GM18508 (cell line): ENCODE measurements around the gene PPM1M.
"Not testable (repeated sequence)": the region's sequence is repeated elsewhere in the genome, so short reads cannot be mapped to it uniquely, and the experiment has no call there.

Source experiments
- ATAC-seq: cut with Tn5 transposase; IDR thresholded peaks from one replicate; pipeline ENCODE4 v1.9.1; 2021; ENCODE audit warnings: moderate number of reproducible peaks; ENCODE audit not compliant: insufficient read depth, unreplicated experiment

PPM1M gene

DNA sequence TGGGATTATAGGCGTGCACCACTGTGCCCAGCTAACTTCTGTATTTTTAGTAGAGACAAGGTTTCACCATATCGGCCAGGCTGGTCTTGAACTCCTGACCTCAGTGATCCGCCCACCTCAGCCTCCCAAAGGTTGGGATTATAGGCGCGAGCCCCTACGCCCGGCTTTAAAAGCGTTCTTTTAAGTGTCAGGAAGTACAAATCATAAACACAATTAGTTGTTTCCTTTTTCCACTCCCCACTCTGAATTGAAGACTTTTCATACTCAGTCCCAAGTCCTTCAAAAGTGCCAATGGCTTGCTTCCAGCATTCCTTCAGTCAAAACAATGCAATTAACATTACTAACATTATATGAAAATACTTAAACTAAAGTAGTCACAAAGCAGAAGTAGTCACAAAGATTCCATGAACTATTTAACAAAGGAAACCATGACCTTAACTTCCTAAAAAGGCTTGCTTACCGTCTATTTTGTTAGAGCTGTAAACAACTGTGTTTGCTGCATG lies 24.7 kb downstream of the PPM1M start:
- ATAC-seq: no peak

DNA sequence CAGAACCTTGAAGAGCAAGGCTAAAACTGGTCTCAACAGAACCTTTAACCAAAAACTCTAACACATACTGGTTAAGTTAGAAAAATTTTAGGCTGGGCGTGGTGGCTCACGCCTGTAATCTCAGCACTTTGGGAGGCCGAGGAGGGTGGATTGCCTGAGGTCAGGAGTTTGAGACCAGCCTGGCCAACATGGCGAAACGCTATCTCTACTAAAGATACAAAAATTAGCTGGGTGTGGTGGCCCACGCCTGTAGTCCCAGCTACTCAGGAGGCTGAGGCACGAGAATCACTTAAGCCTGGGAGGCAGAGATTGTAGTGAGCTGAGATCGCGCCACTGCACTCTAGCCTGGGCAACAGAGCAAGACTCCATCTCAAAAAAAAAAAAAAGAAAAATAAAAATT lies 26.6 kb downstream of the PPM1M start:
- ATAC-seq: not testable (repeated sequence)

DNA sequence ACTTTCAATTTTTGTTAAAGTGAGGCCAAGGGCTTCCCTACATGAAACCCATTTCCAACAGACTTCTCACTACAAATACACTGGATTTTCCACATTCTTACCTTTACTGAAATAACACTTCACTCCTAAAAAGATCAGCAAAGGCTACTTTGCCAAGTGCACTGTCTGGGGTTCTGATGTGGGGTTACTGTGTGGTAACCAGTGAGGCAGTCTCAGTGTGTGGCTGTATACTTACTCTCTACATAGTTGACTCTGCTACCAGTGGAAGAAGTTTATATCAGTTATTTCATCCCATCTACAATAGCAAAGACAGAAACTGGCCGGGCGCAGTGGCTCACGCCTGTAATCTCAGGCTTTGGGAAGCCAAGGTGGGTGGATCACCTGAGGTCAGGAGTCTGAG lies 27.3 kb downstream of the PPM1M start:
- no peak for ATAC-seq

DNA sequence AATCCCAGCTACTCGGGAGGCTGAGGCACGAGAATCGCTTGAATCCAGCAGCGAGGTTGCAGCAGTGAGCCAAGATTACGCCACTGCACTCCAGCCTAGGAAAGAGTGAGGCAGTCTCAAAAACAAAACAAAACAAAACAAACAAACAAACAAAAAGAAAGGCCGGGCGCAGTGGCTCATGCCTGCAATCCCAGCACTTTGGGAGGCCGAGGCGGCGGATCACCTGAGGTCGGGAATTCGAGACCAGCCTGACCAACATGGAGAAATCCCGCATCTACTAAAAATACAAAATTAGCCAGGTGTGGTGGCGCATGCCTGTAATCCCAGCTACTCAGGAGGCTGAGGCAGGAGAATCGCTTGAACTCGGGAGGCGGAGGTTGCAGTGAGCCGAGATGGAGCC lies 29.2 kb downstream of the PPM1M start:
- ATAC-seq: not testable (repeated sequence)

DNA sequence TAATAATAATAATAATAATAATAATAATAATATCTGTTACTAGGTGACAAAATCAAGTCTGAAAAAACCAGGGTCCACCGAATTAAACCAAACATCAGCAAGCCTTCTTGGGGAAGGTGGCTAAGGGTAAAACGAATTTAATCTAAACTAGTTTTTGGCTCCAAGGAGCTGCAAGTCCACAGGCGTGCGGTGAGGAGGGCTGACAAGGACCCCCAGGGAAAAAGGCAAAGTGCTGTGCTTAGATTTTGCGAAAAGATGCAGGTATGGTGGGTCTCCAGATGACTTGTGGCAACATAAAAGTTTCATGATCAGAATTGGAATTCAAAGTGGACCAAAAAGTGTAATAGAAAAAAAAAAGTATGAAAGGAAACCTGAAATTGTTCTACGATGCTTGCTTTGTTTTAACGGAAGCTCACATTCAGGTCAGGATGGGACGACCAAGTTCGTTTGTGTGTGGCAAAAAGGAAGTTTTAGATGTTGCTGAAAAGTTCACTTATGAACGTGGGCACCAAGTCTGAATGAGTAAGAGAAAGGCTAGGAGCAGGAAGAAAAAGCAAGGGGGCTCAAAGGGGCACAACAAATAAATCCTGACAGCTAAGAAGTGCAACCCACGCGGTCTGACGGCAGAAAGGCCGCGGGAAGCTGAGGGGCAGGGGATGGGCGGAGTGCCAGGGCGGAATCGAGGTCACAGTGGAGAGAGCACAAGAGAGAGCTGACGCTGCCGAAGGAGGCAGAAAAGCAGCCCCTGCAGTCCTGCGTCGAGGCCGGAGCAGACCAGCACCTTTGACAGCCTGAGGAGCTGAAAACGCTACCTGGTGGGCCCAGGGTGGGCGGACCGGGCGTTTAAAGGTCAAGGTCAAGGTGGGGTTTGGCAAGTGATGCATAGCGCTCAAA lies 31.8 kb downstream of the PPM1M start:
- no peak for ATAC-seq

DNA sequence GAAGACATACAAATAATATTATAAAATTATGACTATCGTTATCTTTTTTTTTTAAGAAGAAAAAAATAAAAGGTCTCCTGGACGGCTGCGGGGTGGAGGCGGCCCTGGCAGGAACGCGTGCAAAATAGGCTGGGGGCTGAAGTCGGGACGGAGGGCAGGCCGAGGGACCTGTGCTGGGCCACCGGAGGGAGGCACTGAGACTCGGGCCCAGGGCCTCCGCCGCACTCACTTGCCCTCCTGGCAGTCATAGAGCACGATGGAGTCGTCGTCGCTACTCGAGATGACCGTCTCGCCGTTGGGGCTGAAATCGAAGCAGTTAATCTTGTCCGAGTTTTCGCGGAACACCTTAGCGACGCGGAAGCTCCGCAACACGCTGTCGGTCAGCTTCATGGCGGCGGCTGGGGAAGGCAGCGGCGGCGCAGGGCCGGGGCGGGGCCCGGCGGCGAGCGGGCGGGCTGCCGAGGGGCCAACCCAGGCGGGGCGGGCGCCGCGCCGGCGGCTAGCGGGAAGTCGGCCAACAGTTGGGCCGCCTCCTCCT lies 32.5 kb downstream of the PPM1M start:
- ATAC-seq: no peak

DNA sequence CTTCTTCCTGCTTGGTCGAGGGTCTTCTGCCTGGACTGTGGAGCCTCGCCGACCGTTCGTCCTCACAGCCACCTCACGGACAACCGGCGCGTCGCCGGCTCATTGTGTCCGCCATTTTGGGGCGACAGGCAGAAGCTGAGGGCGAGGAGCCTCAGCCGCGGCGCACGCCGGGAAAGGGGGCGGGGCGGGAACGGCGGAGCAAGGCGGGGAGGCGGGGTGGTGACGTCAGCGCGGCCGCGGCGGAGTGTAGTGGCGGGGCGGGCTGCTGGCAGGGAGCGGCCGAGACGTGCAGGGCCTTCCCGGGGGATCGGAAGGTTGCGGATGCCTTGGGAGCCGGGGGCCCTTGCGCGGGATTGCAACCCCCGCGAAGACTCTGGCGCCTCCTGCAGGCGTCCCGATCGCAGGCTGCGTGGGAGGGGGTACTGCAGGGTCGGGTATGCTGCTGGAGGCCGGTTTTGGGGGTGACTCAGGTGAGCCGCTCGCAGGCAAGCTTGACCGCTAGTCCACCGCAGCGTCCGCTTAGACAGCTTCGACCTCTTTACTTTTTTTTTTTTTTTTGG lies 33.0 kb downstream of the PPM1M start, which contains the start of gene WDR82:
TSS of gene WDR82 (minus strand) at position 140 of the 560 bp plus-strand sequence. CDS start 288 bp downstream, outside the sequence.
- no peak for ATAC-seq

DNA sequence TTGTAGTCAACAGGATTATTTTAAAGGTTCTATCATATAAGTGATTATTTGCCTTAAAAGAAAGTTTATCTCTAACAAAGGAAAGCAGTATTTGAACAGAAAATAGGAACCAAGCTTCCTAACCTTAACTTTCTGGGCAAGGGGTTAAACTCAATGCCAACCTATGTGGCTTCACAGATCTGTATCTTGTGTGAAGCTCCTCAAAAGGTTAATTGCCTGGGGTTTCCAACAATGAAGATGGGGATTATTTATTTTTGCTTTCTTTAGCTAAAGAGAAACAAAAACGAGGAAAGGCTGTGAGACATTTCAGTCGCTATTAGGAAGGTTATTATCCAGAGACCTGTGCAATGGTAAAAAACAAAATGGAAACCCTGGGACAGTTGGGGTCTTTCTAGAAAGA lies 34.0 kb downstream of the PPM1M start:
- no peak for ATAC-seq

DNA sequence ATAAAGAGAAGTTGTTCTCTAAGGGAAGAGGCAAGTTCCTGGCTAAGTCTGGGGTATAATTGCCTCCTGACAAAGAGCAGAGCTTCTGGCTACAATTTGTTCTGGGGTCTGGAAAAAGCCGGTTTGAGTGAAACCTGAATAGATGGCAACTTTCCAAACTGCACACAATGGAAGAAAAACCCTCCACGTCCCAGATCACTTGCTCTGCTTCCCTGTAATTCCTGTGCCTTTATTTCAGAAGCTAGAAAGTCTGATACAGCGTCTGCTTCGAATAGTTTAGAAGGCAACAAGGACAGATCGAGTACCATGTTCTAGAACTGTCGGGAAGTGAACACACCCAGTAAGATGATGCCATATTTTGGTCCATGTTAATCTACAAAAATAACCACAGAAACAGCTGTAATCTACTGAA lies 34.5 kb downstream of the PPM1M start:
- no peak for ATAC-seq

DNA sequence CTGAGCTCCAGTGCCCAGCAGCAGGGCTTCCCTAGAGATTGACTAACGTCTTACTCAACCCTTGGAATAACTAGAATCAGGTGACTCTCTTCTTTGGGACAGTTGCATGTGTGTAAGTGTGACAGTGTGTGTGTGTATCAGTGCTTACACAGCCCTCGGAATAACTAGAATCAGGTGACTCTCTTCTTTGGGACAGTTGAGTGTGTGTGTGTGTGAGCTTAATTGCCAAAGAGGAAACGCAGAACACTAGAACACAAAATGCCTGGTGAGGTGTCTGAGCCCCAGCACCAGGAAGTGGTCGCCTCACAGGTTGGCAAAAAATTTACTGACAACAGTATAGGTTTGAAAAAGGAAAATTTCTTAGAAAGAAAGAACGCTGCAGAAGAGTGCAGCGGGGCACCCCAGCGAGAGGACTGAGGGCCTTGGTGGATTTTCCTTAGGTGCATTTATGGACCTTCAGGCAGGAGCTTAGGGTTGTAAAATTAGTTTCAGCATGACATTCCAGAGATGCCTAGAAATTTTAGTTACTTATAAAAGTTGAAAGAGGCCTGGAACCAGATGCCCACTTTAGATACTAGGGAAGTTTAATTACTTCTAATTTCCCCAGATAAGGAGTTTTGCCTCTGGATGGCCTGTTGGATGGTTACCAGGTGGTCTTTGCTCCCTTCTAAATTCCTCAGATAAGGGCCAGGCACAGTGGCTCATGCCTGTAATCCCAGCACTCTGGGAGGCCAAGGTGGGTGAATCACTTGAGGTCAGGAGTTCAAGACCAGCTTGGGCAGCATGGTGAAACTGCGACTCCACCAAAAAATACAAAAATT lies 36.6 kb downstream of the PPM1M start:
- ATAC-seq: no peak

DNA sequence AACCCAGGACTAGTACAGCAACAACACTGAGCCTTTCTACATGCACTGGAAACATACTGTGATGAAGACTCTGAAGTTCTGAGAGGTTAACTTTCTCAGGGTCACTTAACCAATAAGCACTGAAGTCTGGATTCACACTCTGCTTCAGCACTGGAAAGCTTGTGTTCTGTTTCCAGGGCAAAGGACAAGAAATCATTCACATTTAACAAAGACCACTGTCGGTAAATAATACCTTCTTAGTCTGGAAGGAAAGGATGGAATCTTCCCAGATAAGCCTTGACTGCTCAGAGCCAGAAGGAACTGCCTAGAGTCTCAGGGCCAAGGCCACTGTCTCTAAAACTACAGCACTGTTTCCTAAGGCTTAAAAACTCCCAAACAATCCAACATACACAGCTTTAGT lies 37.7 kb downstream of the PPM1M start:
- no peak for ATAC-seq

DNA sequence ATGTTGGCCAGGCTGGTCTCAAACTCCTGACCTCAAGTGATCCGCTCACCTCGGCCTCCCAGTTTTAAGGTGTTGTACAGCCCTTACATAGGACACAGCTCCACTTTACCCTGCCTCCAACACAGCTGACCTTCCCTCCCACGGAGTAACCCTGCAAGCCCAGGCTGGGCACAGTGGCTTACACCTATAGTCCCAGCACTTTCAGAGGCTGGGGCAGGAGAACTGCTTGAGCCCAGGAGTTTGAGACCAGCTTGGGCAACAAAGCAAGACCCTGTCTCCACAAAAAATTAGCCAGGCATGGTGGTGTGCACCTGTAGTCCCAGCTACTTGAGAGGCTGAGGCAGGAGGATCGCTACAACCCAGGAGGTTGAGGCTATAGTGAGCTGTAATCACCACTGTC lies 38.5 kb downstream of the PPM1M start:
- ATAC-seq: not testable (repeated sequence)

DNA sequence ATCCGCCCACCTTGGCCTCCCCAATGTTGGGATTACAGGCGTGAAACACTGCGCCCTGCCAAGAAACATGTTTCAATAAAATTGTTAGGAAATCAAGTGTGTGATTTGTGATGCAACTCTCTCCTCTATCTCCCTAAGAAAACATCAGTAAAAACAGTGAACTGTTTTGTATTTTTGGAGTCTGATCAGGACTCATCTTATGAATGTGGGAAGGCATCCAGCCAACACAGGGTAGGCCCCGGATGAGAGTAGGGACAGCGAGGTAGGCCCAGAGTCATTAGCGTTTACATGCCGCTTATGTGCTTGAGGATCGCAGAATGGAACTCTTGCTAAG lies 41.2 kb downstream of the PPM1M start:
- no peak for ATAC-seq

DNA sequence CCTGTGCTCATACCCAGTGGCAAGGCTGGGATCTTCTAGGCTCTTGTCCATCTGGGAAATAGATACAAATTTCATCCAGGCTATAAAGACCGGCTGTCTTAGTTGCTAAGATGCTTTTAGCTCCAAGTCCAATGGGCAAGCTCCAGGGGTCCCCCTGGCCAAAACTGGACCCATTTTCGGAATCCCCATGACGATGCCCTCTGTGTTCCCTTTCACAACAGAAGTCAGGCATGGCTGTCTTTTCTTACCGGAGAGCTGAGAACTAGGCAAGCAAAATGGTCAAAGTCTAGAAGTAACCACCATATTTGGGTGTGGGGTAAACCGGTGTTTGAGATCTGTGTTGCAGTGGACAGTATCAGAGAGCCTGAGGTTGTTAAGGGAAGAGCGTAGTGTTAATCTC lies 43.1 kb downstream of the PPM1M start:
- no peak for ATAC-seq

DNA sequence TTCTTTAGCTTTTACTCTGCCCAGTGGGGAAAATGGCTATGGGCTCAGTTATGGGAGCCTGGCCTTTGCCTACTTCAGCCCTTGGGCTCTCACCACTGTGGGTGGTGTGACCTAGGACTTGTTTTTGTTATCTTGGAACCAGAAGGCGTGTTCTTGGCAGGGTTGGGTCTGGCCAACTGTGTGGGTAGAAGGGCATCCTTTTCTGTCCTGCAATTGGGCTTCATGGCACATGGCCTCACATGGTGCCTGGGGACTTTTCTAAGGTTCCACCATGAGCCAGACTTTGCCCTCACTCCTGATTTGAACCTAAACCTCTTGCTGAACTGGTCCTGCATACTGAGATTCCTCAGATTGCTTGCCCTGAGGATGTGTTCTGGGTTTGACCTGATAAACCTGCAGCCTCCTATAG lies 43.8 kb downstream of the PPM1M start:
- ATAC-seq: no peak

DNA sequence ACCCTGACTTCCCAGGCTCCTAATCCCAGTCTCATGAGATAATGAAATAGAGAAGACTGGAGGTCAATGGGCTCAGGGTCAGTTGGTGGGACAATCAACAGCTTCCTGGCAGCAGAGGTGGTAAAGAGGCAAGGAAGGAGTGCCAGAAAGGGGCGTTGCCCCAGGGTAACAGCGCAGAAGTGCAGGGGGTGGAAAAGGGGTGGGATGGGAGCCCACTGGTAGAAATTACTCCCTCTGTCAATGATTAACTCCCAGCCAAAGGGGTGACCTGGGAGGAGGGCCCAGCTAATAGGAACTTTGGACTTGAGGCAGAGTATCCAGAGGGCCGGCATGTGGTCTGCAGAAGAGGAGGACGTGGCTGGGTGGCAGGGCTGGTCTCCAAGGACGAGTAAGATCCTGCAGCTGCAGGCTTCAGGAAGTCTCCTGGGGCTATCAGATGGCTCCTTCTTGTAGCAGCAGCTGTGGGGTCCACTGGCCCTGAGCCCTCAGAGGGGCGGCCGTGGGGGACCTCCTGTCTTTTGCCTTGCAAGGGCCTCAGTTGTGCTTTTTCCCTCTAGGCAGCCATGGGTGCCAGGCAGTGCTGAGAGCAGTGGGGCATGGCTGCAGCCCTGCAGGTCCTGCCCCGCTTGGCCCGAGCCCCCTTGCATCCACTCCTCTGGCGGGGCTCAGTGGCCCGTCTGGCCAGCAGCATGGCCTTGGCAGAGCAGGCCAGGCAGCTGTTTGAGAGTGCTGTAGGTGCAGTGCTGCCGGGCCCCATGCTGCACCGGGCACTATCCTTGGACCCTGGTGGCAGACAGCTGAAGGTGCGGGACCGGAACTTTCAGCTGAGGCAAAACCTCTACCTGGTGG lies 44.4 kb downstream of the PPM1M start:
- ATAC-seq: no peak

DNA sequence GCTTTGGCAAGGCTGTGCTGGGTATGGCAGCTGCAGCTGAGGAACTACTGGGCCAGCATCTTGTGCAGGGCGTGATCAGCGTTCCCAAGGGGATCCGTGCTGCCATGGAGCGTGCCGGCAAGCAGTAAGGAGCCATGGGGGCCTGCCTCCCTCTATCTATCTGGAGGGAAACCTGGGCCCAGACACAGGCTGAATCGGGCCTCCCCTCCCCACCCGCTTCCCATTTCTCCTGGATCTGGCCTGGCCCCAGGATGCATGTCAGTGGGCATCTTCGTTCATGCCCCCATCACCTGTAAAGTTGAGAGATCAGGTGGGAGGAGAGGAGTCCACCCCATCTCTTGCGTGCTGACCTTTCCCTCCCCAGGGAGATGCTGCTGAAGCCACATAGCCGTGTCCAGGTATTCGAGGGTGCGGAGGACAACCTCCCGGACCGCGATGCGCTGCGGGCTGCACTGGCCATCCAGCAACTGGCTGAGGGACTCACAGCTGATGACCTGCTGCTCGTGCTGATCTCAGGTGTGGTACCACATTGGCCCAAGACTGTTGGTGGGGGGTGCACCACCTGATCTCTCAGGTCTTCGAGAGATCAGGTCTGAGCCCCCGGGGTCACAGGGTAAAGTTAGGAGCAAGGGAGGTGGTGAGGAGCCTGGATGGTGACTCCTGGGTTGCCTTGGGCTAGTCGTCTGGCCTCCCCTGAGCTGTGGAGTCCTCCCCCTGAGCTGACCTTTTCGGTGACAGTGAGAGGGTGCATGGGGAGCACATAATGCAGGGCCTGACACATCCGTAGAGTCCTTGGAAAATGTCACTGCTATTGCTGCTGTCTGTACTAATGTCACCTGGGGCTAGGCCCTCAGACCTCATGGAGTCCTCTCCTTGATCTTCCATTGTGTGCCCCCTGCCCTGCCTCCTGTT lies 45.3 kb downstream of the PPM1M start:
- ATAC-seq: no peak

DNA sequence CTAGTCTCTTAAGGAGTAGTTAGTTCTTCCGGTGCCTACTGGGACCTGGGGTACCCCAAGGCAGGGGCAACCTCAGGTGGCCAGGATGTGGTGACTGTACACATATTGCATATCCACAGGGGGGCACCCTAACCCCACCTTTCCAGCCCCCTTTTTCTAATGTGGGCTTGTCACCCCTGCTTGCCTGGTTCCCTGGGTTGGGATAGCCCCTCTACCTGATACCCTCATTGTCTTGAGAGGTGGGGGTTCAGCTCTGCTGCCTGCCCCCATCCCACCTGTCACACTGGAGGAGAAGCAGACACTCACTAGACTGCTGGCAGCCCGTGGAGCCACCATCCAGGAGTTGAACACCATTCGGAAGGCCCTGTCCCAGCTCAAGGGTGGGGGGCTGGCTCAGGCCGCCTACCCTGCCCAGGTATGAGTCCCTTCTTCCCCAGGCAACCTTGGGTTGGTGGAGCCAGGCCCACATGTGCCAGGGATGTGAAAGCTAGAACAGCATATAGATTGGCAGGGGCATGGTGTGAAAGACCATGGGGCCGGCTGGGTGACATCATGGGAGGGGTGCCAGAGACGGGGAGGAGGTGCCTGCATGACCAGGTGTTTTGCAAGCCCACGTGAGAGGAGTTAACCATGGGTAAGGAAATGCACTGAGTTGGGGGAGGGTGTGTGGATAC lies 46.1 kb downstream of the PPM1M start:
- no peak for ATAC-seq
